Suprapubic skin (tissue), 4 donors: Measurements from ENCODE around the gene ATOSA. TPM values are rescaled to one million over a fixed set of nuclear protein-coding genes. Genes with fewer than 3 reads are reported as not detected.

Experiments used
- DNase-seq, 2 donors: peaks; one replicate each; pipeline ENCODE4 v3.0.0-alpha.2; 2019; ENCODE audit warnings: low spot score in 2 of 2
- H3K27ac ChIP-seq: fragments of 200-600 bp; sonication (generic); one replicate; pipeline ENCODE4 v1.5.1; 2019
- H3K27me3 ChIP-seq: fragments of 200-600 bp; sonication (generic); one replicate; pipeline ENCODE4 v1.5.1; 2019
- H3K36me3 ChIP-seq: fragments of 200-600 bp; sonication (generic); one replicate; pipeline ENCODE4 v1.5.1; 2019
- H3K4me1 ChIP-seq: fragments of 200-600 bp; sonication (generic); one replicate; pipeline ENCODE4 v1.5.1; 2019
- H3K4me3 ChIP-seq: fragments of 200-600 bp; sonication (generic); one replicate; pipeline ENCODE4 v1.5.1; 2019; ENCODE audit warnings: mild to moderate bottlenecking
- H3K9me3 ChIP-seq: fragments of 200-600 bp; sonication (generic); one replicate; pipeline ENCODE4 v1.5.1; 2019
- EP300 ChIP-seq: sonication (generic); formaldehyde crosslinking; IDR thresholded peaks from one replicate; pipeline ENCODE4 v1.6.1; 2017; ENCODE audit warnings: antibody characterized with exemption
- POLR2A ChIP-seq, 2 donors: fragments of 450-650 bp; IDR thresholded peaks; one replicate each; pipeline ENCODE4 v1.6.1; 2017; ENCODE audit warnings: antibody characterized with exemption in 2 of 2, mild to moderate bottlenecking in 2 of 2, moderate library complexity in 2 of 2
- POLR2AphosphoS5 ChIP-seq, 3 donors: sonication (generic); formaldehyde crosslinking; IDR thresholded peaks; one replicate each; pipeline ENCODE4 v1.6.1; 2017; ENCODE audit warnings: antibody characterized with exemption in 3 of 3
- WGBS: methylation state at CpG from one replicate; pipeline ENCODE4 v1.1.5; 2018; 5-methylcytosine and 5-hydroxymethylcytosine counted together
- total RNA-seq, 4 donors: library from RNA; depleted of rRNA; stranded (reverse); fragments of >200 nt; gene quantifications; one replicate each; pipeline ENCODE4 v1.1.0, GENCODE V29; 2016
- TF ChIP-seq, protein P1 (sequence below), 2 donors: fragments of 200-600 bp in 1 of 2; fragments of 450-650 bp in 1 of 2; sonication (generic) in 1 of 2; IDR thresholded peaks; one replicate each; pipeline ENCODE4 v1.5.1; 2016 to 2019; ENCODE audit warnings: antibody characterized with exemption in 2 of 2, mild to moderate bottlenecking in 1 of 2, moderate library complexity in 1 of 2

ATOSA gene
- total RNA-seq, 4 donors from 2014 or later = 25.7 to 132 (median 57.9) TPM

DNA sequence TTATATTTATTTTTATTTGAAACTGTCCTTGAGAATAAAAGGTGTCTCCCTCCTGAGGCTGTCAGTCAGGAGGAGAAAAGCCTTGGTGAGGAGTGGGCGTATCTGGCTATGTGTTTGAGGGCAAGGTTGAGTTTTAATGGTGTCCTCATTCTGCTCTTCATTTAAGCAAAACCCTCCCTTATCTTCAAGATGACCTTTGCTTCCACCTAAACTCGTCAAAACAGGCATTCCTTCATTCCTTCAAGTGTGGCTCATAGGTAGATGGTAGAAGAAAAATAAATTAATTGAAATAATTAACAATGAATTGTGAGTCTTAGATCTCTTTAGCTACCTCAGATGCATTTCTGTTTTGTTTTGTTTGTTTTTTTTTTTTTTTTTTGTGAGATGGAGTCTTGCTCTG, 39.4 kb upstream of the ATOSA start:
- Histone ChIP-seq H3K4me1 (no peaks in the 10 kb centered on the region), H3K9me3 (no peaks in the 10 kb centered on the region), H3K27ac (no peak overlapping the region), H3K4me3 (no peak overlapping the region), H3K36me3 (no peaks in the 10 kb centered on the region), H3K27me3 (no peaks in the 10 kb centered on the region)
- no peak for DNase-seq
- no peak for TF ChIP-seq POLR2A (IDR thresholded peaks at IDR 0.05)
- TF ChIP-seq, protein P1, sequence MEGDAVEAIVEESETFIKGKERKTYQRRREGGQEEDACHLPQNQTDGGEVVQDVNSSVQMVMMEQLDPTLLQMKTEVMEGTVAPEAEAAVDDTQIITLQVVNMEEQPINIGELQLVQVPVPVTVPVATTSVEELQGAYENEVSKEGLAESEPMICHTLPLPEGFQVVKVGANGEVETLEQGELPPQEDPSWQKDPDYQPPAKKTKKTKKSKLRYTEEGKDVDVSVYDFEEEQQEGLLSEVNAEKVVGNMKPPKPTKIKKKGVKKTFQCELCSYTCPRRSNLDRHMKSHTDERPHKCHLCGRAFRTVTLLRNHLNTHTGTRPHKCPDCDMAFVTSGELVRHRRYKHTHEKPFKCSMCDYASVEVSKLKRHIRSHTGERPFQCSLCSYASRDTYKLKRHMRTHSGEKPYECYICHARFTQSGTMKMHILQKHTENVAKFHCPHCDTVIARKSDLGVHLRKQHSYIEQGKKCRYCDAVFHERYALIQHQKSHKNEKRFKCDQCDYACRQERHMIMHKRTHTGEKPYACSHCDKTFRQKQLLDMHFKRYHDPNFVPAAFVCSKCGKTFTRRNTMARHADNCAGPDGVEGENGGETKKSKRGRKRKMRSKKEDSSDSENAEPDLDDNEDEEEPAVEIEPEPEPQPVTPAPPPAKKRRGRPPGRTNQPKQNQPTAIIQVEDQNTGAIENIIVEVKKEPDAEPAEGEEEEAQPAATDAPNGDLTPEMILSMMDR (IDR thresholded peaks at IDR 0.05) = no peak
- TF ChIP-seq EP300 = no peak
- no peak for TF ChIP-seq POLR2AphosphoS5 (IDR thresholded peaks at IDR 0.05)
- 69% methylated on average over 2 of the region's 2 CpGs for WGBS

DNA sequence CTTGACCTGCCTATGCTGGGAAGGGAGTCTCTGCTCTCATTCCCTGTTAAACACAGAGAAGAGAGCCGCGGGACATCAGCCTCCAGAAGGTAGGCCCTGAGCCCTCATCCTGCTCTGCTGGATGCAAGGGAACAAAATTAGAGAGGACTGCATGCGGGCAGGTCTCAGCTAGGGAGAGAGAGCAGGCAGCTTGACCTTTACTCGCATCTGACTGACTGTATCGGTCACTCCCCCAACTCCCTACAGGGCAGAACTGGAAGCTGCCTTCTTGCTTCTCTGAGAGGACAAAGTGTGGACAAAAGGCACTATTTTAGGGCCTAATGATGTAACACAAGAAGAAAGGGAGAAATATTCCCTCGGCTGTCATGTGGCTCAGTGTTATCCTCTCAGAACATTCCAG, 38.7 kb upstream of the ATOSA start:
- 86% methylated on average over 6 of the region's 6 CpGs for WGBS

DNA sequence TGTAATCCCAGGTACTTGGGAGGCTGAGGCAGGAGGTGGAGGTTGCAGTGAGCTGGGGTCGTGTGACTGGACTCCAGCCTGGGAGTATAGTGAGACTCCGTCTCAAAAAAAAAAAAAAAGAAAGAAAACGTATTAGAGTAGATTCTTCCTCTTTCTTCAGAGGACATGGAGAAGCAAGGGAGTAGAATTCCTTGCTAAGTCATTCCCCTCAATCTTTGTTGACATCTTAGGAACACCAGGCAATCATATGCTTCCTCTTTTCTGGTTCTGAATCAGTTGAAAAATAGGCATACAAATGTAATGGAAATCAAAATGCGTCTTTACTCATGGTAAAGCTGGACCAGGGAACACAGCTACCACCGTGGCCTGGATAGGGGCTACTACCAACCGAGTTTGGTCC, 38.3 kb upstream of the ATOSA start:
- TF ChIP-seq POLR2AphosphoS5 (IDR thresholded peaks at IDR 0.05) = no peak
- TF ChIP-seq POLR2A (IDR thresholded peaks at IDR 0.05) = no peak
- no peak for TF ChIP-seq EP300
- TF ChIP-seq, protein P1 (IDR thresholded peaks at IDR 0.05) = no peak
- H3K4me3 ChIP-seq = no peak overlapping the region
- H3K27me3 ChIP-seq = no peaks in the 10 kb centered on the region
- no peak overlapping the region for H3K27ac ChIP-seq
- H3K36me3 ChIP-seq = no peaks in the 10 kb centered on the region
- H3K4me1 ChIP-seq = no peaks in the 10 kb centered on the region
- WGBS = 84% methylated on average over 6 of the region's 6 CpGs
- DNase-seq = no peak
- H3K9me3 ChIP-seq = no peaks in the 10 kb centered on the region

More for the DNA sequence above, 38.7 kb upstream of the ATOSA start:
- Histone ChIP-seq H3K4me3 (no peak overlapping the region), H3K4me1 (no peaks in the 10 kb centered on the region), H3K36me3 (no peaks in the 10 kb centered on the region), H3K27me3 (no peaks in the 10 kb centered on the region), H3K9me3 (no peaks in the 10 kb centered on the region), H3K27ac (no peak overlapping the region)
- TF ChIP-seq POLR2A (IDR thresholded peaks at IDR 0.05) (no peak), POLR2AphosphoS5 (IDR thresholded peaks at IDR 0.05) (no peak), EP300 (no peak)
- TF ChIP-seq, protein P1 (IDR thresholded peaks at IDR 0.05) = no peak
- DNase-seq = no peak

DNA sequence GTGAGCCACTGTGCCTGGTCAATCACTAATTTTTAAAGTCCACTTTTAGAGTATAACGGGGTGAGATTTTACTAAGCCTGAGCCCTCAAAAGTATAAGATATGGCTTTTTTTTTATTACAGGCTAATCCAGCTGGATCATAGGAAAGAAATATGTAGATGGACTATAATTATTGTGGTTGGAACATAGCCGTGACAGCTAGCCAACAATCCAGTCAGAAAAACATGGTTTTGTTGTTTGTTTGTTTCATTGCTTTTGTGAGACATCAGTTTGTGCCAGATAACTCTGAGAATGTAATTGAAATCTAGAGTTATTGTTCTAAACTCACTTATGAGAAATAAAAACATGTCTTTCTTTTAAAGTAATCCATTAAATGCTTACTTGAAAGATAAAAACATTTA, 37.3 kb upstream of the ATOSA start:
- Histone ChIP-seq H3K27ac (no peak overlapping the region), H3K27me3 (no peaks in the 10 kb centered on the region), H3K36me3 (no peaks in the 10 kb centered on the region), H3K4me3 (no peak overlapping the region), H3K4me1 (no peaks in the 10 kb centered on the region), H3K9me3 (no peaks in the 10 kb centered on the region)
- 75% methylated on average over 2 of the region's 2 CpGs for WGBS
- DNase-seq = no peak
- TF ChIP-seq POLR2AphosphoS5 (IDR thresholded peaks at IDR 0.05) (no peak), POLR2A (IDR thresholded peaks at IDR 0.05) (no peak), EP300 (no peak)
- TF ChIP-seq, protein P1 (IDR thresholded peaks at IDR 0.05) = no peak

DNA sequence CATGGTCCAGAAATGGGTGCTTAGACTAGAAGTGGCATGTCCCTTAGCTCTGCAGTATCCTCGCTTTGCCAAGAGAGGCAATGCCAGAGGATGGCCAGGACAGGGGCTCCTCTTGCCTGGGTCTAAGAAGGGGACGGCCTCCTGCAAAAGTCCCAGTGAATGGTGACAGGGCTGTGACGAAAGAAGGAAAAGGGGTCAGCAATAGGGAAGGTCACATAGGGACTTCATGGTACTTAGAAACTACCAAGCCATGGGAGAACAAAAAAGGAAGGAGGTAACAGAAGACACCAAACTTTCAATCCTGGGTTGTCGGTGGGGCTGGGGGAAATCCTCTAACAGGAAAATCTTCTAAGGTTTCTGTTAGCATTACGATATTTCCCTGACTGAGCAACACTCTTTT, 36.2 kb upstream of the ATOSA start:
- Histone ChIP-seq H3K9me3 (no peaks in the 10 kb centered on the region), H3K4me1 (no peaks in the 10 kb centered on the region)

More for the DNA sequence above, 36.2 kb upstream of the ATOSA start:
- Histone ChIP-seq H3K27me3 (no peaks in the 10 kb centered on the region), H3K27ac (no peak overlapping the region), H3K4me3 (no peak overlapping the region), H3K36me3 (no peaks in the 10 kb centered on the region)
- no peak for DNase-seq
- TF ChIP-seq POLR2AphosphoS5 (IDR thresholded peaks at IDR 0.05) (no peak), EP300 (no peak), POLR2A (IDR thresholded peaks at IDR 0.05) (no peak)
- TF ChIP-seq, protein P1 (IDR thresholded peaks at IDR 0.05) = no peak
- WGBS = 91% methylated on average over 5 of the region's 5 CpGs
